ENCODE results near the gene CRELD2. TPM values are rescaled to one million over a fixed set of nuclear protein-coding genes. Genes with fewer than 3 reads are reported as not detected.

The CRELD2 gene
- polyA plus RNA-seq, 3 donors, result 20.3 to 33.2 (median 27.6) TPM

GRCh38 chr22:49934891-49935557 is 16.6 kb downstream of the CRELD2 start:
- Histone ChIP-seq H2AFZ (ENCODE audit: insufficient read depth, low read depth, low read length, poor library complexity, severe bottlenecking) (no peak overlapping the region), H3K36me3 (replicated peaks in 1 of 2; ENCODE audit: control insufficient read depth in 1 of 2, insufficient read depth in 2 of 2, low read length in 2 of 2) (no peaks in the 10 kb centered on the region), H4K20me1 (ENCODE audit: insufficient read depth, low read length) (peaks cover 5% of the 10 kb centered on the region), H3K9me3 (replicated peaks in 1 of 2; ENCODE audit: control insufficient read depth in 1 of 2, insufficient read depth in 1 of 2, low read length in 2 of 2) (no peaks in the 10 kb centered on the region), H3K4me1 (ENCODE audit: control insufficient read depth in 1 of 2, insufficient read depth in 2 of 2, low read length in 2 of 2) (peaks cover 51 to 56% of the 10 kb centered on the region in 2 donors), H3K27ac (ENCODE audit: low read depth in 1 of 2, low read length in 2 of 2) (peak overlapping the region; percentile 82 to 99), H3K27me3 (ENCODE audit: control insufficient read depth in 2 of 2, insufficient read depth in 2 of 2, low read length in 2 of 2) (no peaks in the 10 kb centered on the region), H3K4me3 (replicated peaks in 1 of 3; ENCODE audit: low read depth in 2 of 3, low read length in 3 of 3) (peak overlapping the region; percentile 50 to 76 (median 55)), H3K9ac (ENCODE audit: insufficient read depth, low read length, poor library complexity, severe bottlenecking) (peak overlapping the region; percentile 99), H3K4me2 (replicated peaks; ENCODE audit: extremely low read depth, low read length, poor library complexity, severe bottlenecking) (peak overlapping the region; percentile 78), H3K79me2 (ENCODE audit: insufficient read depth, low read length) (peaks cover 6% of the 10 kb centered on the region)
- under 1% methylated on average over 20 of the region's 56 CpGs for WGBS (ENCODE audit: insufficient coverage)
- H3K27ac Mint-ChIP-seq, result peak overlapping the region; percentile 80 to 91 (median 85)
- H3K9me3 Mint-ChIP-seq, result no peaks in the 10 kb centered on the region
- intact Hi-C loops (cut with micrococcal nuclease), result loop anchor here (2.0 to 10.0 kb wide), 2 partner anchors 36 to 600 kb away; partner anchors contain the start of gene TYMP (in 1 of the 2)
- H3K27me3 Mint-ChIP-seq (ENCODE audit: low read depth in 3 of 3), result peaks cover 0 to 5% (median under 1%) of the 10 kb centered on the region in 3 donors
- H3K4me1 Mint-ChIP-seq, result peaks cover 39% of the 10 kb centered on the region
- peak; percentile 74 to 85 (median 82) for DNase-seq
- peak overlapping the region; percentile 70 to 71 for H3K4me3 Mint-ChIP-seq
- peaks cover 2 to 5% of the 10 kb centered on the region in 2 donors for H3K36me3 Mint-ChIP-seq
- TF ChIP-seq CTCF (IDR thresholded peaks at IDR 0.05), result no peak

GRCh38 chr22:49935561-49935960 is 17.1 kb downstream of the CRELD2 start:
- no peak overlapping the region for H3K4me3 ChIP-seq (replicated peaks in 1 of 3; ENCODE audit: low read depth in 2 of 3, low read length in 3 of 3)
- peak overlapping the region; percentile 78 for H3K4me2 ChIP-seq (replicated peaks; ENCODE audit: extremely low read depth, low read length, poor library complexity, severe bottlenecking)
- no peak overlapping the region for H2AFZ ChIP-seq (ENCODE audit: insufficient read depth, low read depth, low read length, poor library complexity, severe bottlenecking)
- peak overlapping the region; percentile 92 to 99 for H3K27ac ChIP-seq (ENCODE audit: low read depth in 1 of 2, low read length in 2 of 2)
- no peak overlapping the region for H3K9ac ChIP-seq (ENCODE audit: insufficient read depth, low read length, poor library complexity, severe bottlenecking)
- intact Hi-C loops (cut with micrococcal nuclease), result loop anchor here (2.0 to 10.0 kb wide), 2 partner anchors 35 to 599 kb away; partner anchors contain the start of gene TYMP (in 1 of the 2)
- peak; percentile 34 to 59 (median 42) for DNase-seq
- H3K36me3 ChIP-seq (replicated peaks in 1 of 2; ENCODE audit: control insufficient read depth in 1 of 2, insufficient read depth in 2 of 2, low read length in 2 of 2), result no peaks in the 10 kb centered on the region
- no CpG with 5 or more reads among the region's 16 CpGs for WGBS (ENCODE audit: insufficient coverage)
- H3K9me3 ChIP-seq (replicated peaks in 1 of 2; ENCODE audit: control insufficient read depth in 1 of 2, insufficient read depth in 1 of 2, low read length in 2 of 2), result no peaks in the 10 kb centered on the region
- TF ChIP-seq CTCF (IDR thresholded peaks at IDR 0.05), result no peak
- H3K27me3 ChIP-seq (ENCODE audit: control insufficient read depth in 2 of 2, insufficient read depth in 2 of 2, low read length in 2 of 2), result no peaks in the 10 kb centered on the region
- peaks cover 3% of the 10 kb centered on the region for H4K20me1 ChIP-seq (ENCODE audit: insufficient read depth, low read length)
- peaks cover 46 to 50% of the 10 kb centered on the region in 2 donors for H3K4me1 ChIP-seq (ENCODE audit: control insufficient read depth in 1 of 2, insufficient read depth in 2 of 2, low read length in 2 of 2)
- peaks cover 6% of the 10 kb centered on the region for H3K79me2 ChIP-seq (ENCODE audit: insufficient read depth, low read length)
- Mint-ChIP-seq H3K27ac (peak overlapping the region in 5 of 7 donors; percentile 63 to 89 (median 84)), H3K36me3 (peaks cover 2 to 5% of the 10 kb centered on the region in 2 donors), H3K9me3 (peaks cover 0 to 3% (median 0%) of the 10 kb centered on the region in 7 donors), H3K4me3 (peak overlapping the region in 1 of 2 donors; percentile 26), H3K4me1 (peaks cover 35% of the 10 kb centered on the region), H3K27me3 (ENCODE audit: low read depth in 3 of 3) (peaks cover 0 to 6% (median 5%) of the 10 kb centered on the region in 3 donors)

Measured in CD14-positive monocyte (primary cell).